T-helper 1 cell treated with Interleukin-12 subunit alpha and Interleukin-12 subunit beta and Interleukin-4 antibody, amounts not matched to agents 30 ng/mL and 1 ng/mL, for 36 hours (primary cell): ENCODE data around the gene PTK7. TPM values are rescaled to one million over a fixed set of nuclear protein-coding genes. Genes with fewer than 3 reads are reported as not detected.

Experiments used
- intact Hi-C: fragments of 100-400 bp; cut with micrococcal nuclease; formaldehyde crosslinking; loops from one replicate; pipeline ENCODE4 v1.15.1; 2024
- total RNA-seq: library from RNA; stranded (reverse); gene quantifications from 2 replicates; pipeline ENCODE4 v1.2.3, GENCODE V29; 2022

The PTK7 gene
- total RNA-seq, 1 donor from 2014 or later = 1.4 TPM

- intact Hi-C loops = loop anchor here (2.0 to 5.0 kb wide), 2 partner anchors 157 to 480 kb away; partner anchors contain the start of gene PPP2R5D
Measured at GRCh38 chr6:43142101-43142500, 66.0 kb downstream of the PTK7 start.

DNA sequence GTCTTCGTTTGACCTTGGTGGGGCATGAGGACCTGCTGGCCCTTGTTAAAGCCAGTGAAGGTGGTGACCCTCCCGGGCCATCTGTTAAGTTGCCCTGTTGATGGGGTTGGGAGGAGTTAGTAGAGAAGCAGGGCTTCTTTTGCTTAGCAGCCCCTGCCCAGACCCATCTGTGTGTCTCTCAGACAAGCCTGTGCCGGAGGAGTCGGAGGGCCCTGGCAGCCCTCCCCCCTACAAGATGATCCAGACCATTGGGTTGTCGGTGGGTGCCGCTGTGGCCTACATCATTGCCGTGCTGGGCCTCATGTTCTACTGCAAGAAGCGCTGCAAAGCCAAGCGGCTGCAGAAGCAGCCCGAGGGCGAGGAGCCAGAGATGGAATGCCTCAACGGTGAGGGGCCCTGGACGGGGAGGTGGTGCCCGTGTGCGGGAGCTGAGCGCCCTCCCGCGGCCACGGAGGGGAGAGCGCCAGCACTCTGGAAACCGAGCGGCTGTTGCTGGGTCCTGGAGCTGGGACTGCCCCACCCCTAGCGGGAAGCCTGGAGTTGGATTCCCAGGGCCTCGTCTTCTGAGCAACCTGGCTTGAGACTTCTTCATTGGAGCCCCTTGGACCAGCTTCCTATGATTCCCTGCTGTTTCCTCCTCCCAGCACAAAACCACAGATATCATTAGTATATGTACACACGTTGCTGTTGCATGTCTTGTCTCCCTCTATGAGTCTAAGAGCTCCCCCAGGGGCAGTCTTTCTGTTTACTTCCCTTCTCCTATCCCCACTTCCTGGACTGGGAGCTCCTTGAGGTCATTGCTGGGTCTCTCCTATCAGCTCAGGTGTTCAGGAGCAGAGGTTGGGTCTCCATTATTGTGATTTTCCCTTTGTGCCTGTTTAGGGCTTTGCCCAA lies 67.4 kb downstream of the PTK7 start:
- intact Hi-C loops = loop anchor here (1.0 to 5.0 kb wide), 7 partner anchors 73 to 481 kb away; partner anchors contain the start of genes CUL7 and PPP2R5D

DNA sequence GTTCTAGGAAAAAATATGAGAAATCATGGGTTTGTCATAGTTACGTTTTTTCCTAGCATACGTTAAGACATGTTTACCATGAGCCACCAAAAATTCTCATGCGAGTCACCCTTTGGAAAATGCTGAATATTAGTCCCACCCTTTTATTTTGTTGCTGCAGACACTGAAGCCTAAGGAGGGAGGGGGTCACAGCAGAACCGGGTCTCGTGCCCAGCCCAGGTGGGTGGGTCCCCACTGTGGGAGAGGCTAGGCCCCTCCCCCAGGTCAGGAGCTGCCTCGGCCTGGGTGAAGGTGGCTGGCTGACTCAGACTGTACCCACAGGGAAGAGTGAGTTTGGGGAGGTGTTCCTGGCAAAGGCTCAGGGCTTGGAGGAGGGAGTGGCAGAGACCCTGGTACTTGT lies 68.8 kb downstream of the PTK7 start:
- intact Hi-C loops = loop anchor here (5.0 kb wide), 1 partner anchor 483 kb away; no protein-coding TSS in a partner anchor

GRCh38 chr6:43146261-43146660 lies 70.1 kb downstream of the PTK7 start:
- intact Hi-C loops = no loop called here

- intact Hi-C loops = no loop called here
Measured at GRCh38 chr6:43146709-43147688, 70.9 kb downstream of the PTK7 start.

DNA sequence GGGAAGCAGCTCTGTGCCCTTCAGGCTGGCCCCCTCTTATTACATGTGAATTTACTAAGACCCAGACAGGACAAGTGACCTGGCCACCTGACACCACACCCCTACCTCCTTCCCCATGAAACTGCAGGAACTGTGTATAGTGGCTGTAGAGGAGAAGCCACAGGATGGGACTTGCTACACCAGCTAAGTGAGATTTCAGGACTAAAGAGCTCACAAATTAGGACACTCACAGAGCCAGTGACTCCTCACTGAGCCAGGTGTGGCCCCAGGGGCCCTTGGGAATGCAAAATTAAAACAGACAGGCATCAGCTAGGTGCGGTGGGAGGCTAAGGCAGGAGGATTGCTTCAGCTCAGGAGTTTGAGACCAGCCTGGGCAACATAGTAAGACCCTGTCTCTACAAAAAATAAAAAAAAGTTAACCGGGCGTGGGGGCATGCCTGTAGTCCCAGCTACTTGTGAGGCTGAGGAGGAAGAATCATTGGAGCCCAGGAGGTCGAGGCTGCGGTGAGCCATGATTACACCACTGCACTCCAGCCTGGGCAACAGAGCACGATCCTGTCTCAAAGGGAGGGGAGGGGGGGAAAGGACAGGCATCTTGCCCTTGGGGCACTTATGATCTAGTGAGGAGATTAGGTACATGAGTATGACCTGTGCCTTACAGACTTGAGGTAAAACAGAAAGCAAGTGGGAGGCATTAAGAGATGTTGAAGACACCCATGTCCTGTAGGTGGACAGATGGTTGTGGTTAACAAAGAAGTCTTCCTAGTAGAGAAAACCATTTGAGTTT lies 71.8 kb downstream of the PTK7 start:
- intact Hi-C loops = no loop called here

DNA sequence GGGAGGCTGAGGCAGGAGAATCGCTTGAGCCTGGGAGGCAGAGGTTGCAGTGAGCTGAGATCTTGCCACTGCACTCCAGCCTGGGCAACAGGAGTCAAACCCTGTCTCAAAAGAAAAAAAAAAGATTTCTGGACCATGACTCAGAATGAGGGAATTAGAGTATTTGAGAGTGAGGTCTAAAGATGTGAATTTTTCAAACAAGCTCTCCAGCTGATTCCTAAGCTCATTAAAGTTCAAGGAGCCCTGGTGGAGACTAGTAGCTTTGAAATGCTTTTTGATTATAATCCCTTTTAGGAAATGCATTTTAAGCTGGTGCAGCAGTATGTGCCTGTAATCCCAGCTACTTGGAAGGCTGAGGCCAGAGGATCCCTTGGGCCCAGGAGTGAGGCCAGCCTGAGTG lies 73.2 kb downstream of the PTK7 start:
- intact Hi-C loops = no loop called here

DNA sequence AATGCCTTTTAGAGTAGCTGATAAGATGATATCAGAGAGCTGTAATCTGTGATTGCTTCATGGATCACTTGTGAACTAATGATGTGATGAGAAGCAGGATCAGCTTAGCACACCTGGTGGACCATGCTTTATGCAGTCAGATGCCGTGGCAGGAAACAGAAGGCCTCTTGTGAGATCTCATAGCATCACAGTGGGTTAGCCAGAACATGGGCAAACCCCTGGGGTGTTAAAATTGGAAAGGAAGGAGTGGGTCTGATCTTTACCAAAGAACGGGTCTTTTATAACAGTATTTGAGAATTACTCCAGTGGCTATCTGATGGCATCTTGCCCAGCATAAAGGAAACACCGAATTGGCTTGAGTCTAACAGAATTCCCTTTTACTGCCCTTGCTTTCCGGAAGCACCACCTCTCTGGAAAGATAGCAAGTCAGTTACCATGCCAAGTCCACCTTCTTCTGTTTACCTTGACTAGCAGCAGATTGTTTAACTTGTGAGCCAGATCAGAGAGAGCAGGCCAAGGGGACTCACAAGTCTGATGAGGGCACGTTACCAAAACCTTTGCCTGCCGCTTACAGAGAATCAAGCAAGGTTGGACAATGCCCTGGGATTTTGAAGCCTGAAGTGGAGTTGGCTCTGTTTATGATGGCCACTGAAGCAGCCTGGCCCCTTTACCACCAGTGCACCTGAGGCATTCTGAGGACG lies 74.1 kb downstream of the PTK7 start:
- intact Hi-C loops = no loop called here

DNA sequence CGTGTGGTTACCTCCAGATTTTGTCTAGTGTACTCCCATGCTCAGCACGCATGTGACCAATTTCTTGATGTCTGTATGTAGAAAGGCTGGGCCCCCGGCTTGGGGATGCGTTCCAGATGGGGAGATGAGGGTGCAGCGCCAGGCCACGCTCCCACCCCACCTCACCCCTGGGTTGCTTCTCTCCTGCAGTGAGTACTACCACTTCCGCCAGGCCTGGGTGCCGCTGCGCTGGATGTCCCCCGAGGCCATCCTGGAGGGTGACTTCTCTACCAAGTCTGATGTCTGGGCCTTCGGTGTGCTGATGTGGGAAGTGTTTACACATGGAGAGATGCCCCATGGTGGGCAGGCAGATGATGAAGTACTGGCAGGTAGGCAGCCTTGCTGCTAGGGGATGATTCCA lies 83.5 kb downstream of the PTK7 start:
- intact Hi-C loops = no loop called here

DNA sequence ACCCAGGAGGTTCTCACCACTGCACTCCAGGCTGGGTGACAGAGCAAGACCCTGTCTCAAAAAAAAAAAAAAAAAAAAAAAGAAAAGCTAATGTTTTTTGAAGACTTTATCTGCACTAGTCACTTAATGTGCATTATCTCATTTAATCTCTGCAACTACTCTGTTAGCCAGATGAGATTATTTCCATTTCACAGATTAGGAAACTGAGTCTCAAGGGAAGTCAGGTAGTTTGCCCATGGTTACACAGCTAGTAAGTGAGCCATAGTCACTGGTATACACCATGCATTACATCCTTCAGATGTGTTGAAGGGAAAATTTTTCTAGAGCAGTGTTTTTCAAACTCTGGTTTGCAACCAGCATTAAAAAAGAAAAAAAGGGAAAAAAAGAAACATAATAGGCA lies 87.8 kb downstream of the PTK7 start:
- intact Hi-C loops = no loop called here

GRCh38 chr6:43170417-43170930 lies 94.4 kb downstream of the PTK7 start:
- intact Hi-C loops = loop anchor here (2.0 to 10.0 kb wide), 9 partner anchors 400 to 1386 kb away; partner anchors contain the start of genes BYSL, HSP90AB1, MED20 and MRPL14

DNA sequence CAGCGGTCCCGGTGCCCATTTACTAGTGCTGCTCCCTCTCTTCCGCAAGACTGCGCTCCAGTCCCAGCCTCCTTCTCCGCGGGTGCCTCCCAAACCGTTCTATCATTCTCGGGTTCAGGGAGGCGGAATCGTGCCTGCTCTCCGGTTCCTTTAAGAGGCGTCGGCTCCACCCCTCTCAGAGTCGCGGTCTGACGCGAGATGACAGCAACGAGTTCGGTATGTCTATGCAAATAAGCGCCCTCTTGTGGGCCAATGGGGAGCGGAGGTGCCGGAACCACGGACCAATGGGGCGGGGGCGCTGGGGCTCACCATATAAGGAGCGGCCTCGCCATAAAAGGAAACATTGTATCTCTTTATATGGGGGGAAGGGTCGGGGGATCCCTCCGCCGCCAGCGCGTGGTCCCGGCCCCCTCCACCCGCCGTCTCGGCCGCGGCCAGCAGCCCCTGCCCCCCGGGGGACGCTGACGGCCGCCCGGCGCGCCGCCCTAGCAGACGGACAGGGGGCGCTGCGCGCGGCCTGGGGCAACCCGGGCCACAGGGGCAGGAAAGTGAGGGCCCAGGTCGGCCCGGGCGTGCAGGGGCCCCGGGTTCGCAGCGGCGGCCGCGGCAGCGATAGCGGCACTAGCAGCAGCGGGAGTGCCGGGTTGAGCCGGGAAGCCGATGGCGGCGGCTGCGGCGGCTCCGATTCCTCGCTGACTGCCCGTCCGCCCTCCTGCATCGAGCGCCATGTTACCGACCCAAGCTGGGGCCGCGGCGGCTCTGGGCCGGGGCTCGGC lies 95.0 kb downstream of the PTK7 start, which contains the start of gene SRF:
Gene SRF, plus strand, starts transcription at position 339 of the 776 bp plus-strand sequence. Its CDS starts 388 bp downstream, at position 727.
- intact Hi-C loops = loop anchor here (1.0 to 10.0 kb wide), 22 partner anchors 53 to 1386 kb away; partner anchors contain the start of genes ABCC10, BYSL, CUL7 and HSP90AB1

GRCh38 chr6:43171707-43172103 lies 95.6 kb downstream of the PTK7 start:
- intact Hi-C loops = loop anchor here (1.0 to 10.0 kb wide), 22 partner anchors 53 to 1387 kb away; partner anchors contain the start of genes ABCC10, BYSL, CUL7 and HSP90AB1

DNA sequence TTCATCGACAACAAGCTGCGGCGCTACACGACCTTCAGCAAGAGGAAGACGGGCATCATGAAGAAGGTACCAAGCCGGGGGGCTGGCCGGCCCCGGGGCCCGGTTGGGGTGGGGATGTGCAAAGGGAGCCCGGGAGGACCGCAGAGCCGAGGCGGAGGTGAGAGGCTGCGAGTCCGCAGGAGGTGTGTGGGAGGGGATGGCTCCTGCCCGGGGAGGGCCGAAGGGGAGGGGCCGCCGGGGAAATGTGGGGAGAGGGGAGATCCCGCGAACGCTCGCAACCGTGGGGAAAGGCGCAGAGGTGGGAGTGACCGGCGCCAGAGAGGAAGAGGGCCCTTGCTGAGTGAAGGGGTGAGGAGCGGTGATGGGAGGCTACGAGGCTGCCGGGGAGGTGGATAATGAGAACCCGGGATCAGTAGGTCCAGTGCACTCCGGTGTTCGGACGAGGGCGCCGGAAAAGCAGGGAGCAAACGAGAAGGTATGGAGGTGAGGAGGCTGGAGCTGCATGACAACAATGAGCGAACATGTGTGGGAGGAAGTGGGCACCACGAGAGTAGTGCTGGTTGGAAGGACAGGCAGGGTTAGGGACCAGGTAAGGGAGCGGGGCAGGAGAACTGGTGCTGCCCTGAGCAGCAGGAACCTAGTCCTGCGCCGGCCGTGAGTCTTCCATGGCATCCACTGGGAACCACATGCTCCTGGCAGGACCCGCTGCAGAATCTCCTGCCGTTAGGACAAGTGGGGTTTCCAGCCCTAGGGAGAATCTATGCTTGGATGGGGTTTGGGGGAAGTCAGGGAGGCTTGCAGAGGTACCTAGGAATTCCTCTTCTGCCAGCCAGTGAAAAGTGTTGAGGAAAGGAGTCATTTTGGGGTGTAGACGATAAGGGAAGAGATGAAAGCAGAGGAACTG lies 96.2 kb downstream of the PTK7 start:
- intact Hi-C loops = loop anchor here (5.0 to 10.0 kb wide), 8 partner anchors 405 to 1388 kb away; partner anchors contain the start of genes BYSL, HSP90AB1, MED20 and MRPL14

GRCh38 chr6:43173591-43174262 lies 97.6 kb downstream of the PTK7 start:
- intact Hi-C loops = loop anchor here (1.0 to 10.0 kb wide), 14 partner anchors 9 to 1389 kb away; partner anchors contain the start of genes BYSL, CNPY3, CUL9 and DNPH1

GRCh38 chr6:43174263-43175112 lies 98.4 kb downstream of the PTK7 start:
- intact Hi-C loops = loop anchor here (1.0 to 10.0 kb wide), 14 partner anchors 8 to 1390 kb away; partner anchors contain the start of genes BYSL, CNPY3, CUL9 and DNPH1
